Measurements from ENCODE around the gene NCOA7.

- TF ChIP-seq CTCF (IDR thresholded peaks at IDR 0.05; ENCODE audit: borderline replicate concordance, extremely low read depth, low read length, poor library complexity, severe bottlenecking) (no peak), EZH2 (IDR thresholded peaks at IDR 0.05; ENCODE audit: borderline replicate concordance, low read depth, low read length, severe bottlenecking) (no peak)
These were observed 75.7 kb downstream of the NCOA7 start for GRCh38 chr6:125866433-125866832.

Data from DND-41 (cell line).